IMR-90 (cell line): ENCODE results near the gene NELL1. TPM values are rescaled to one million over a fixed set of nuclear protein-coding genes. Genes with fewer than 3 reads are reported as not detected.

Experiments
- ATAC-seq: fragments of 200-7000 bp; cut with Tn5 transposase; 2 replicates; pipeline ENCODE4 v1.9.1; 2020; ENCODE audit warnings: low read depth, mild to moderate bottlenecking, moderate library complexity
- BruUV-seq: library from RNA; stranded (reverse); fragments of 400-500 nt; replicated peaks from 2 replicates; lab custom pipeline; 2021; lab: Mats Ljungman, UMichigan
- CTCF ChIA-PET: fragments of 300-600 bp; formaldehyde crosslinking; extraction: SDS; loops from one replicate; lab custom pipeline; 2021; ENCODE audit warnings: antibody characterized with exemption; lab: Yijun Ruan, JAX
- POLR2A ChIA-PET: fragments of 300-600 bp; sonication (Branson Sonifier 250); formaldehyde crosslinking; loops from one replicate; lab custom pipeline; 2022; ENCODE audit warnings: antibody characterized with exemption; ENCODE audit not compliant: unreplicated experiment; lab: Charles Lee
- DNase-seq: peaks from one replicate; pipeline ENCODE4 v3.0.0; 2013
- H2AFZ ChIP-seq: replicated peaks from 2 replicates; pipeline ENCODE3; 2013; ENCODE audit warnings: low read length, mild to moderate bottlenecking; ENCODE audit not compliant: poor library complexity
- H2AK5ac ChIP-seq: 2 replicates; pipeline ENCODE4 v1.6.1; 2013; ENCODE audit warnings: low read depth, low read length, inconsistent platforms
- H2AK9ac ChIP-seq: replicated peaks from 2 replicates; pipeline ENCODE3; 2013; ENCODE audit warnings: mild to moderate bottlenecking, low read depth, low read length, moderate library complexity; ENCODE audit not compliant: poor library complexity
- H2BK120ac ChIP-seq: 2 replicates; pipeline ENCODE4 v1.6.1; 2013; ENCODE audit warnings: low read depth, low read length, inconsistent platforms
- H2BK15ac ChIP-seq: 3 replicates; pipeline ENCODE4 v1.6.1; 2013; ENCODE audit warnings: low read depth, low read length, inconsistent platforms
- H2BK20ac ChIP-seq: 2 replicates; pipeline ENCODE4 v1.6.1; 2013; ENCODE audit warnings: low read depth, mild to moderate bottlenecking, inconsistent platforms, low read length, moderate library complexity
- H2BK5ac ChIP-seq: 2 replicates; pipeline ENCODE4 v1.6.1; 2013; ENCODE audit warnings: mild to moderate bottlenecking, low read depth, low read length, inconsistent platforms; ENCODE audit not compliant: poor library complexity, severe bottlenecking
- H3K14ac ChIP-seq: replicated peaks from 2 replicates; pipeline ENCODE4 v1.6.1; 2013; ENCODE audit warnings: low read depth, low read length, inconsistent platforms
- H3K18ac ChIP-seq: 2 replicates; pipeline ENCODE4 v1.6.1; 2013; ENCODE audit warnings: low read depth, low read length, control low read depth
- H3K23ac ChIP-seq: 2 replicates; pipeline ENCODE4 v1.6.1; 2013; ENCODE audit warnings: low read depth, low read length, inconsistent platforms
- H3K27ac ChIP-seq: 2 replicates; pipeline ENCODE4 v1.5.1; 2013; ENCODE audit warnings: mild to moderate bottlenecking, control low read depth, low read length; ENCODE audit not compliant: insufficient read depth
- H3K27me3 ChIP-seq: 2 replicates; pipeline ENCODE4 v1.6.1; 2013; ENCODE audit warnings: low read length; ENCODE audit not compliant: control insufficient read depth, insufficient read depth
- H3K36me3 ChIP-seq: 2 replicates; pipeline ENCODE4 v1.6.1; 2013; ENCODE audit warnings: low read length, mixed read lengths; ENCODE audit not compliant: control insufficient read depth, insufficient read depth
- H3K4ac ChIP-seq: 2 replicates; pipeline ENCODE4 v1.6.1; 2013; ENCODE audit warnings: low read depth, low read length, inconsistent platforms
- H3K4me1 ChIP-seq: 2 replicates; pipeline ENCODE4 v1.6.1; 2013; ENCODE audit warnings: low read length, mixed read lengths; ENCODE audit not compliant: control insufficient read depth, insufficient read depth
- H3K4me2 ChIP-seq: 2 replicates; pipeline ENCODE4 v1.6.1; 2013; ENCODE audit warnings: low read depth, mild to moderate bottlenecking, control low read depth, low read length, moderate library complexity
- H3K4me3 ChIP-seq: 2 replicates; pipeline ENCODE4 v1.5.1; 2013; ENCODE audit warnings: low read depth, mild to moderate bottlenecking, control low read depth, low read length, moderate library complexity; ENCODE audit not compliant: insufficient read depth
- H3K56ac ChIP-seq: 2 replicates; pipeline ENCODE4 v1.6.1; 2013; ENCODE audit warnings: low read length, inconsistent platforms; ENCODE audit not compliant: insufficient read depth; ENCODE audit errors: extremely low read depth
- H3K79me1 ChIP-seq, 2 experiments: 2 replicates each; pipeline ENCODE4 v1.6.1; 2013; ENCODE audit warnings: low read length in 2 of 2, inconsistent platforms in 1 of 2, low read depth in 1 of 2
- H3K9ac ChIP-seq: 2 replicates; pipeline ENCODE4 v1.6.1; 2013; ENCODE audit warnings: low read depth, low read length, control low read depth
- H3K9me1 ChIP-seq: 2 replicates; pipeline ENCODE4 v1.6.1; 2013; ENCODE audit warnings: low read length, inconsistent platforms; ENCODE audit not compliant: insufficient read depth
- H3K9me3 ChIP-seq: 2 replicates; pipeline ENCODE4 v1.6.1; 2013; ENCODE audit warnings: low read length; ENCODE audit not compliant: control insufficient read depth, insufficient read depth
- H4K20me1 ChIP-seq: 2 replicates; pipeline ENCODE4 v1.6.1; 2013; ENCODE audit warnings: low read length, inconsistent platforms; ENCODE audit not compliant: insufficient read depth
- H4K5ac ChIP-seq: 2 replicates; pipeline ENCODE4 v1.6.1; 2013; ENCODE audit warnings: mild to moderate bottlenecking, low read depth, low read length, control low read depth
- H4K8ac ChIP-seq, 2 experiments: 2 replicates each; pipeline ENCODE4 v1.6.1; 2013; ENCODE audit warnings: low read depth in 2 of 2, low read length in 2 of 2, control low read depth in 1 of 2, inconsistent platforms in 1 of 2
- H4K91ac ChIP-seq: 2 replicates; pipeline ENCODE4 v1.6.1; 2013; ENCODE audit warnings: low read depth, low read length, inconsistent platforms; ENCODE audit not compliant: insufficient read depth
- CHD1 ChIP-seq: IDR thresholded peaks from 2 replicates; pipeline ENCODE4 v1.6.1; 2012; ENCODE audit warnings: low read depth, low read length, improper control_type of control experiment
- FOS ChIP-seq: fragments of 150-350 bp; IDR thresholded peaks from 2 replicates; pipeline ENCODE4 v1.6.1; 2016; ENCODE audit warnings: low read depth, low read length
- RCOR1 ChIP-seq: IDR thresholded peaks from 2 replicates; pipeline ENCODE4 v1.6.1; 2012; ENCODE audit warnings: mild to moderate bottlenecking, low read length, improper control_type of control experiment; ENCODE audit not compliant: insufficient replicate concordance
- WGBS, 2 experiments: methylation state at CpG; one replicate each; pipeline versions ENCODE4 v1.1.5 to v1.1.7; 2013; ENCODE audit warnings: missing lambda C conversion rate in 2 of 2; ENCODE audit not compliant: insufficient read length in 1 of 2; ENCODE audit errors: extremely low coverage in 2 of 2; 5-methylcytosine and 5-hydroxymethylcytosine counted together
- dilution Hi-C: fragments of 300-500 bp; cut with HindIII; formaldehyde crosslinking; loops from one replicate; pipeline ENCODE4 v1.14.3; 2018; ENCODE audit warnings: low sequenced_read_pairs; ENCODE audit not compliant: unreplicated experiment
- in situ Hi-C: fragments of 300-500 bp; cut with MboI; formaldehyde crosslinking; loops from 3 replicates; pipeline ENCODE4 v1.14.3; 2019; ENCODE audit warnings: low sequenced_read_pairs, inconsistent platforms, mixed read lengths
- intact Hi-C: fragments of 100-400 bp; cut with micrococcal nuclease; formaldehyde crosslinking; loops from 2 replicates; pipeline ENCODE4 v1.10.0; 2022
- polyA plus RNA-seq, 3 experiments: library from polyadenylated mRNA; depleted of rRNA; stranded (reverse); fragments of >200 nt; gene quantifications; 2 replicates each; pipeline ENCODE4 v1.2.3, GENCODE V29; 2012; ENCODE audit warnings: low replicate concordance in 1 of 3
- total RNA-seq: library from RNA; depleted of rRNA; stranded (reverse); fragments of >200 nt; gene quantifications from 2 replicates; pipeline ENCODE4 v1.2.3, GENCODE V29; 2012
- TF ChIP-seq, protein P1 (sequence below): fragments of 150-350 bp; IDR thresholded peaks from 2 replicates; pipeline ENCODE4 v1.6.1; 2016; ENCODE audit warnings: low read depth, mild to moderate bottlenecking, low read length, moderate library complexity, borderline replicate concordance

Gene NELL1
- total and polyA plus RNA-seq, 2 of the 4 experiments (the other 2 are of a cell fraction): not detected

DNA sequence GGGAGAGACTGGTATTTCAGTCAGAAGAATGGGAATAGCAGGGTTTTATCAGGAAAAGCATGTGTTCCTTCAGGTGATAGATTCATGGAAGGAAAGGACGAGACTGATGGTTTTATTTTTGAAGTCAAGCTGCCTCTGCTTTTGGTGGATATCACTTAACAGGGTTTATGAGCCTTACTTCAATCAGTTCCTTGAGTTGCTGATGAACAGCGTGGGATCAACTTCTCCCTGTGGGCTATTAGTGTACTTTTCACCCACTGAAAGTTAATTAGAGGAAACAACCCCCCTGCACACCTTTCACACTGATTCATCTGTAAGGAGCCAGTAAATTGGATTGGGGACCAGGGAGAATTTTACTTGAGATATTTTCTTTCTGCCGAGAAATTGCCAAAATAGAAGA is 479.0 kb downstream of the NELL1 start:
- DNase-seq (no peak), ATAC-seq (no peak)
- ChIA-PET POLR2A (no interaction called here), CTCF (no interaction called here)
- no peak overlapping the region for H3K4me2 ChIP-seq
- no peaks in the 10 kb centered on the region for H4K20me1 ChIP-seq
- intact Hi-C loops (no loop called here), in situ Hi-C loops (no loop called here), dilution Hi-C loops (no loop called here)
- no CpG with 5 or more reads among the region's 3 CpGs for WGBS, 2 experiments
- H4K8ac ChIP-seq: no peak overlapping the region
- no peak overlapping the region for H3K4ac ChIP-seq
- no peak overlapping the region for H3K18ac ChIP-seq
- H3K27ac ChIP-seq: no peak overlapping the region
- no peak overlapping the region for H2AFZ ChIP-seq
- H3K56ac ChIP-seq: no peak overlapping the region
- TF ChIP-seq FOS (no peak), CHD1 (no peak), RCOR1 (no peak)
- TF ChIP-seq, protein P1, sequence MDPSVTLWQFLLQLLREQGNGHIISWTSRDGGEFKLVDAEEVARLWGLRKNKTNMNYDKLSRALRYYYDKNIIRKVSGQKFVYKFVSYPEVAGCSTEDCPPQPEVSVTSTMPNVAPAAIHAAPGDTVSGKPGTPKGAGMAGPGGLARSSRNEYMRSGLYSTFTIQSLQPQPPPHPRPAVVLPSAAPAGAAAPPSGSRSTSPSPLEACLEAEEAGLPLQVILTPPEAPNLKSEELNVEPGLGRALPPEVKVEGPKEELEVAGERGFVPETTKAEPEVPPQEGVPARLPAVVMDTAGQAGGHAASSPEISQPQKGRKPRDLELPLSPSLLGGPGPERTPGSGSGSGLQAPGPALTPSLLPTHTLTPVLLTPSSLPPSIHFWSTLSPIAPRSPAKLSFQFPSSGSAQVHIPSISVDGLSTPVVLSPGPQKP: no peak
- H3K27me3 ChIP-seq: no peaks in the 10 kb centered on the region
- H3K9me1 ChIP-seq: no peaks in the 10 kb centered on the region
- H3K9ac ChIP-seq: no peak overlapping the region
- no peak overlapping the region for H2BK5ac ChIP-seq
- no TSS peak for BruUV-seq
- no peak overlapping the region for H3K4me3 ChIP-seq
- H3K14ac ChIP-seq: no peak overlapping the region
- H3K9me3 ChIP-seq: peaks cover 12% of the 10 kb centered on the region
- H3K23ac ChIP-seq: no peak overlapping the region
- no peak overlapping the region for H2AK9ac ChIP-seq
- H2BK20ac ChIP-seq: no peak overlapping the region
- H4K91ac ChIP-seq: no peak overlapping the region
- no peak overlapping the region for H2AK5ac ChIP-seq
- no peaks in the 10 kb centered on the region for H3K4me1 ChIP-seq
- no peaks in the 10 kb centered on the region for H3K36me3 ChIP-seq
- H2BK15ac ChIP-seq: no peak overlapping the region
- no peak overlapping the region for H4K5ac ChIP-seq
- H2BK120ac ChIP-seq: no peak overlapping the region
- no peaks in the 10 kb centered on the region for H3K79me1 ChIP-seq
